ENCODE data around the gene GAS7.

The GAS7 gene

DNA sequence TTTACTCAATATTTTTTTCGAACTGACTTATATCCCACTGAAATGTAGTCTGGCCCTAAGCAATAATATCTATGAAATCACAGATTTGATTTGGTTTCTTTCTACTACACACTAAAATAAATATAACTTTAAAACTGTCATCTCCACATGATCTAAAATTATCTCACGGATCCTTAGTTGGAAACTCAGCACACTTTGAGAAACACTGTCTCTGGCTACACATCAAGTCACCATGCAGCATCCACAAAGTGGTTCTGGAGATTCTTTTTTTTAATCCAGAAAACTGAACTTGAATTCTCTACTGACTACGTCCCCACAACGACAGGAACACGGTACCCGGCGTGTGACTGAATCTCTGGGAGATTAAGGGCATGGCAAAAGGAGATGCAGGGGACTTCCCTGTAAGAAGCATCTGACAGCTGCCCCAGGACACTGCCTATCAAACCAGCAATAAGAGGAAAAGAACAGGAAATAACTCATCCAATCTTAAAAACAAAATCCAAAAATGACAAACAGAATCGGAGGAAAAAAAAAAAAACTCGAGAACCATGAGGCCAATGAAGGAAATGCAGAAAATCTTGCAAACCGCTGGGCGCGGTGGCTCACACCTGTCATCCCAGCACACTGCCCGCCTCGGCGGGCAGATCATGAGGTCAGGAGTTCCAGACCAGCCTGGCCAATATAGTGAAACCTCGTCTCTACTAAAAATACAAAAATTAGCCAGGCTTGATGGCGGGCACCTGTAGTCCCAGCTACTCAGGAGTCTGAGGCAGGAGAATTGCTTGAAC is 152.3 kb downstream of the GAS7 start:
- no peak overlapping the region for H3K4me3 ChIP-seq (ENCODE audit: low read depth, low read length)
- DNase-seq: no peak
- H3K9me3 ChIP-seq (ENCODE audit: severe bottlenecking): no peaks in the 10 kb centered on the region
- H3K27ac ChIP-seq: no peak overlapping the region
- TF ChIP-seq CTCF (IDR thresholded peaks at IDR 0.05; ENCODE audit: low read depth, low read length): no peak
- no peaks in the 10 kb centered on the region for H3K36me3 ChIP-seq
- H3K27me3 ChIP-seq (ENCODE audit: insufficient read depth, low read depth, severe bottlenecking): no peaks in the 10 kb centered on the region

- H3K27ac ChIP-seq: no peak overlapping the region
- H3K4me3 ChIP-seq (ENCODE audit: low read depth, low read length): no peak overlapping the region
- no peaks in the 10 kb centered on the region for H3K9me3 ChIP-seq (ENCODE audit: severe bottlenecking)
- DNase-seq: no peak
- no peaks in the 10 kb centered on the region for H3K36me3 ChIP-seq
- TF ChIP-seq CTCF (IDR thresholded peaks at IDR 0.05; ENCODE audit: low read depth, low read length): no peak
- no peaks in the 10 kb centered on the region for H3K27me3 ChIP-seq (ENCODE audit: insufficient read depth, low read depth, severe bottlenecking)
Measured at GRCh38 chr17:10042589-10043244, 155.7 kb downstream of the GAS7 start.

DNA sequence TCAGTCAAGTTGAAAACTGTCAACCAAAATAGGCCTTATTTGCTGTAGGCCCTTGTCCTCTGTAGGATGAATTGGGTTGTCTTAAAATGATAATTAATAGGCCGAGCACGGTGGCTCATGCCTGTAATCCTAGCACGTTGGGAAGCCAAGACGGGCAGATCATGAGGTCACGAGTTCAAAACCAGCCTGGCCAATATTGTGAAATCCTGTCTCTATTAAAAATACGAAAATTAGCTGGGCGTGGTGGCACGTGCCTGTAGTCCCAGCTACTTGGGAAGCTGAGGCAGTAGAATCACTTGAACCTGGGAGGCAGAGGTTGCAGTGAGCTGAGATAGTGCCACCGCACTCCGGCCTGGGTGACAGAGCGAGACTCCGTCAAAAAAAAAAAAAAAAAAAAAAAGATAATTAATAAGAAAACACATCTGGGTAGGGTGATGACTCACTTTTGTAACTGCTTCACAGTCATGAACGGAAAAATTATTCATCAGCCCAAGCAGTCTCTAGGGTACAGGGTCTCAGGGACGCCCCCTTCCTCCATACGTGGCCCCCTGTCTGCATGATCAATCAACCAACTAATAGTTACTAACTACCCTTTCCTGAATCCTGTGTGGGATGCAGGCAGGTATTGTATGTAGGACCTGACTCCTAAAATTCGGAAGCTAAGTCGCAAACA is 156.4 kb downstream of the GAS7 start:
- no peaks in the 10 kb centered on the region for H3K36me3 ChIP-seq
- no peaks in the 10 kb centered on the region for H3K9me3 ChIP-seq (ENCODE audit: severe bottlenecking)
- DNase-seq: no peak
- H3K4me3 ChIP-seq (ENCODE audit: low read depth, low read length): no peak overlapping the region
- H3K27ac ChIP-seq: no peak overlapping the region
- no peak for TF ChIP-seq CTCF (IDR thresholded peaks at IDR 0.05; ENCODE audit: low read depth, low read length)
- H3K27me3 ChIP-seq (ENCODE audit: insufficient read depth, low read depth, severe bottlenecking): no peaks in the 10 kb centered on the region

DNA sequence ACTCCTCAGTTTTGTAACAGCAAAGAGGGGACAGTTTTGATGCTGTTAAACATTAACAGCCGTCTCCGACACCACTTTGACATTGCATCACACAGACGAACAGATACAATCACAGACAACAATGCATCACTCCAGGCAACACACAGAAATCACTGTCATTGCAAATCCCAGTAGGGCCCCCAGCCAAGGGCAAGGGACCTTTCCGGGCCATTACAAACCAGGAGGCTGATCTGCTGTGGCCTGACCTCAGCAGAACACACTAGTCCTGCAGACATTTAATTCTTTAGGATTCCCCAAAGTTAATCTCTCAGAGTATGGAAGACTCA is 157.2 kb downstream of the GAS7 start:
- no peak overlapping the region for H3K4me3 ChIP-seq (ENCODE audit: low read depth, low read length)
- H3K9me3 ChIP-seq (ENCODE audit: severe bottlenecking): no peaks in the 10 kb centered on the region
- no peak overlapping the region for H3K27ac ChIP-seq
- H3K36me3 ChIP-seq: no peaks in the 10 kb centered on the region
- no peak for DNase-seq
- no peaks in the 10 kb centered on the region for H3K27me3 ChIP-seq (ENCODE audit: insufficient read depth, low read depth, severe bottlenecking)
- TF ChIP-seq CTCF (IDR thresholded peaks at IDR 0.05; ENCODE audit: low read depth, low read length): no peak

- Histone ChIP-seq H3K9me3 (ENCODE audit: severe bottlenecking) (no peaks in the 10 kb centered on the region), H3K36me3 (no peaks in the 10 kb centered on the region), H3K27me3 (ENCODE audit: insufficient read depth, low read depth, severe bottlenecking) (no peaks in the 10 kb centered on the region), H3K27ac (no peak overlapping the region), H3K4me3 (ENCODE audit: low read depth, low read length) (no peak overlapping the region)
- TF ChIP-seq CTCF (IDR thresholded peaks at IDR 0.05; ENCODE audit: low read depth, low read length): no peak
- DNase-seq: no peak
Measured at GRCh38 chr17:10036511-10037061, 161.8 kb downstream of the GAS7 start.
